CD4-positive, alpha-beta T cell treated with Interleukin-15 for 1 hour (primary cell): ENCODE data around the gene PNLIPRP3.
A peak's percentile ranks its signal among the peaks of the same experiment; 100 is the strongest.

Experiments used
- DNase-seq: peaks from one replicate; pipeline ENCODE4 v3.0.0-alpha.2; 2020

Gene PNLIPRP3

GRCh38 chr10:116451711-116452337 lies 24.2 kb downstream of the PNLIPRP3 start:
- no peak for DNase-seq

GRCh38 chr10:116452338-116452720 lies 24.7 kb downstream of the PNLIPRP3 start:
- no peak for DNase-seq

- DNase-seq, result no peak
Measured at GRCh38 chr10:116457488-116457887, 29.8 kb downstream of the PNLIPRP3 start.

- no peak for DNase-seq
Measured at GRCh38 chr10:116460219-116460618, 32.6 kb downstream of the PNLIPRP3 start.

GRCh38 chr10:116461680-116462079 lies 34.0 kb downstream of the PNLIPRP3 start:
- no peak for DNase-seq

GRCh38 chr10:116464257-116464656 lies 36.6 kb downstream of the PNLIPRP3 start:
- no peak for DNase-seq

- peak; percentile 20 for DNase-seq
Measured at GRCh38 chr10:116465546-116465945, 37.9 kb downstream of the PNLIPRP3 start.

- no peak for DNase-seq
Measured at GRCh38 chr10:116466715-116467422, 39.2 kb downstream of the PNLIPRP3 start.

GRCh38 chr10:116469437-116469836 lies 41.8 kb downstream of the PNLIPRP3 start:
- no peak for DNase-seq

GRCh38 chr10:116470071-116470470 lies 42.4 kb downstream of the PNLIPRP3 start:
- no peak for DNase-seq

GRCh38 chr10:116470768-116471415 lies 43.2 kb downstream of the PNLIPRP3 start:
- DNase-seq, result no peak

GRCh38 chr10:116472891-116473290 lies 45.2 kb downstream of the PNLIPRP3 start:
- no peak for DNase-seq

GRCh38 chr10:116475866-116476265 lies 48.2 kb downstream of the PNLIPRP3 start:
- DNase-seq, result no peak

- no peak for DNase-seq
Measured at GRCh38 chr10:116476461-116476860, 48.8 kb downstream of the PNLIPRP3 start.

GRCh38 chr10:116477986-116478664 lies 50.5 kb downstream of the PNLIPRP3 start:
- DNase-seq, result no peak

- DNase-seq, result no peak
Measured at GRCh38 chr10:116486770-116487448, 59.3 kb downstream of the PNLIPRP3 start.

GRCh38 chr10:116487522-116488430 lies 60.1 kb downstream of the PNLIPRP3 start:
- no peak for DNase-seq

GRCh38 chr10:116489460-116489859 lies 61.8 kb downstream of the PNLIPRP3 start:
- no peak for DNase-seq

- no peak for DNase-seq
Measured at GRCh38 chr10:116490028-116490662, 62.5 kb downstream of the PNLIPRP3 start.

- DNase-seq, result no peak
Measured at GRCh38 chr10:116504786-116505185, 77.1 kb downstream of the PNLIPRP3 start.

GRCh38 chr10:116510565-116510964 lies 82.9 kb downstream of the PNLIPRP3 start:
- no peak for DNase-seq
